ENCODE data around the gene PRSS56. TPM values are rescaled to one million over a fixed set of nuclear protein-coding genes. Genes with fewer than 3 reads are reported as not detected.
A peak's percentile ranks its signal among the peaks of the same experiment; 100 is the strongest.

The PRSS56 gene
- polyA plus RNA-seq, 1 experiment = not detected

- Histone ChIP-seq H3K27ac (ENCODE audit: low read depth, low read length) (no peak overlapping the region), H3K27me3 (ENCODE audit: control insufficient read depth, insufficient read depth, low read length) (peaks cover 48% of the 10 kb centered on the region), H3K4me3 (ENCODE audit: low read depth, low read length) (no peak overlapping the region), H3K9me3 (ENCODE audit: control insufficient read depth, insufficient read depth, low read length) (no peaks in the 10 kb centered on the region)
- no peak for DNase-seq (ENCODE audit: low read depth, low spot score)
- TF ChIP-seq CTCF (IDR thresholded peaks at IDR 0.05; ENCODE audit: low read depth, low read length) = no peak
- ChIA-PET POLR2A (no interaction called here), CTCF (no interaction called here)
These were observed 1.3 kb upstream of the PRSS56 start for GRCh38 chr2:232518844-232519243.

- CTCF ChIA-PET = interaction anchor here (1.5 to 2.9 kb wide), 3 partner anchors 18 to 620 kb away, joined by 4 to 12 read pairs (median 9); no protein-coding TSS in a partner anchor
- no peak overlapping the region for H3K4me3 ChIP-seq (ENCODE audit: low read depth, low read length)
- peaks cover 56% of the 10 kb centered on the region for H3K27me3 ChIP-seq (ENCODE audit: control insufficient read depth, insufficient read depth, low read length)
- POLR2A ChIA-PET = no interaction called here
- no peak overlapping the region for H3K27ac ChIP-seq (ENCODE audit: low read depth, low read length)
- no peak for TF ChIP-seq CTCF (IDR thresholded peaks at IDR 0.05; ENCODE audit: low read depth, low read length)
- no peaks in the 10 kb centered on the region for H3K9me3 ChIP-seq (ENCODE audit: control insufficient read depth, insufficient read depth, low read length)
- DNase-seq (ENCODE audit: low read depth, low spot score) = no peak
These were observed 301 bp downstream of the PRSS56 start for GRCh38 chr2:232520489-232520888.

GRCh38 chr2:232521098-232521497, 910 bp downstream of the PRSS56 start:
- POLR2A ChIA-PET = no interaction called here
- CTCF ChIA-PET = interaction anchor here (0.8 to 2.9 kb wide), 4 partner anchors 10 to 621 kb away, joined by 4 to 12 read pairs (median 8); no protein-coding TSS in a partner anchor
- H3K9me3 ChIP-seq (ENCODE audit: control insufficient read depth, insufficient read depth, low read length) = no peaks in the 10 kb centered on the region

GRCh38 chr2:232521959-232522622, 1.9 kb downstream of the PRSS56 start:
- ChIA-PET CTCF (interaction anchor here (0.8 to 2.9 kb wide), 9 partner anchors 10 to 622 kb away, joined by 3 to 12 read pairs (median 4); partner anchors contain the start of gene ALPI), POLR2A (no interaction called here)
- Histone ChIP-seq H3K4me3 (ENCODE audit: low read depth, low read length) (no peak overlapping the region), H3K27me3 (ENCODE audit: control insufficient read depth, insufficient read depth, low read length) (peaks cover 59% of the 10 kb centered on the region), H3K27ac (ENCODE audit: low read depth, low read length) (no peak overlapping the region), H3K9me3 (ENCODE audit: control insufficient read depth, insufficient read depth, low read length) (no peaks in the 10 kb centered on the region)
- DNase-seq (ENCODE audit: low read depth, low spot score) = no peak
- peak; percentile 50 for TF ChIP-seq CTCF (IDR thresholded peaks at IDR 0.05; ENCODE audit: low read depth, low read length)

More at GRCh38 chr2:232521098-232521497, 910 bp downstream of the PRSS56 start:
- Histone ChIP-seq H3K4me3 (ENCODE audit: low read depth, low read length) (no peak overlapping the region), H3K27ac (ENCODE audit: low read depth, low read length) (no peak overlapping the region), H3K27me3 (ENCODE audit: control insufficient read depth, insufficient read depth, low read length) (peaks cover 59% of the 10 kb centered on the region)
- DNase-seq (ENCODE audit: low read depth, low spot score) = no peak
- TF ChIP-seq CTCF (IDR thresholded peaks at IDR 0.05; ENCODE audit: low read depth, low read length) = no peak

- CTCF ChIA-PET = interaction anchor here (0.9 to 1.3 kb wide), 5 partner anchors 9 to 621 kb away, joined by 3 to 4 read pairs (median 3); partner anchors contain the start of gene ALPI
- H3K9me3 ChIP-seq (ENCODE audit: control insufficient read depth, insufficient read depth, low read length) = no peaks in the 10 kb centered on the region
- no peak overlapping the region for H3K27ac ChIP-seq (ENCODE audit: low read depth, low read length)
- POLR2A ChIA-PET = no interaction called here
- peaks cover 59% of the 10 kb centered on the region for H3K27me3 ChIP-seq (ENCODE audit: control insufficient read depth, insufficient read depth, low read length)
- TF ChIP-seq CTCF (IDR thresholded peaks at IDR 0.05; ENCODE audit: low read depth, low read length) = no peak
- no peak for DNase-seq (ENCODE audit: low read depth, low spot score)
- no peak overlapping the region for H3K4me3 ChIP-seq (ENCODE audit: low read depth, low read length)
These were observed 2.6 kb downstream of the PRSS56 start for GRCh38 chr2:232522623-232523401.

Data from AG04450 (cell line).